Left colon (tissue), 2 donors: Measurements from ENCODE around the gene SUPT5H. TPM values are rescaled to one million over a fixed set of nuclear protein-coding genes. Genes with fewer than 3 reads are reported as not detected.

ENCODE experiments used
- microRNA-seq, 2 donors: library from miRNA; unstranded; fragments of <30 nt; microRNA quantifications; one replicate each; pipeline versions ENCODE4 v1.1.0 to v1.2.0, GENCODE V29; 2020
- total RNA-seq, 2 donors: library from RNA; stranded (reverse); fragmentation: NEBNext Ultra II Directional; extraction: Animal tissue kit (Norgen Biotek cat#: 25700); gene quantifications; one replicate each; pipeline ENCODE4 v1.2.1, GENCODE V29; 2021
- donor health status: DM: no; HTN: no; CAD: no.
- donor health status: DM: yes; HTN: yes; CAD: no.

SUPT5H gene
- total RNA-seq, 2 donors from 2014 or later = 89.1 to 101 TPM

Small RNA genes lying within 50 kb of the gene (microRNA-seq; reads per million reads assigned to microRNA genes)
- 2.1 to 4.1 reads per million in 2 donors for gene MIR4530

Other genes with a start within 250 kb of the SUPT5H start
- gene NCCRP1, start 248.6 kb upstream of the SUPT5H start, total RNA-seq = not detected
- gene SYCN, start 241.3 kb upstream of the SUPT5H start, total RNA-seq = not detected
- not detected for gene IFNL3, start 200.6 kb upstream of the SUPT5H start, total RNA-seq
- not detected for gene IFNL4, start 196.7 kb upstream of the SUPT5H start, total RNA-seq
- not detected for gene IFNL2, start 177.2 kb upstream of the SUPT5H start, total RNA-seq
- not detected for gene IFNL1, start 149.2 kb upstream of the SUPT5H start, total RNA-seq
- under 1 TPM; 0.18 to 0.61 TPM for gene LRFN1, start 124.7 kb upstream of the SUPT5H start, total RNA-seq
- gene GMFG, start 109.5 kb upstream of the SUPT5H start, total RNA-seq = 10 to 100 TPM in 1 of 2 donors, 1 to 10 TPM in 1; 7.0 to 17.8 TPM
- 10 to 100 TPM; 65.2 to 72.2 TPM for gene SAMD4B, start 103.2 kb upstream of the SUPT5H start, total RNA-seq
- 10 to 100 TPM; 30.5 to 31.2 TPM for gene PAF1, start 54.5 kb upstream of the SUPT5H start, total RNA-seq
- 10 to 100 TPM; 30.4 to 32.4 TPM for gene MED29, start 54.2 kb upstream of the SUPT5H start, total RNA-seq
- 100 to 1,000 TPM; 152 to 391 TPM for gene ZFP36, start 38.7 kb upstream of the SUPT5H start, total RNA-seq
- gene PLEKHG2, start 32.9 kb upstream of the SUPT5H start, total RNA-seq = 1 to 10 TPM; 6.2 to 9.3 TPM
- gene RPS16, start 9.6 kb upstream of the SUPT5H start, total RNA-seq = 1,000 to 10,000 TPM; 1,556 to 1,578 TPM
- gene TIMM50, start 35.3 kb downstream of the SUPT5H start, total RNA-seq = 10 to 100 TPM; 40.8 to 47.8 TPM
- gene DLL3, start 53.4 kb downstream of the SUPT5H start, total RNA-seq = under 1 TPM in 1 of 2 donors, not detected in 1; 0.12 TPM
- gene SELENOV, start 69.6 kb downstream of the SUPT5H start, total RNA-seq = not detected
- under 1 TPM; 0.15 to 0.75 TPM for gene EID2B, start 87.3 kb downstream of the SUPT5H start, total RNA-seq
- gene EID2, start 94.6 kb downstream of the SUPT5H start, total RNA-seq = 10 to 100 TPM; 10.4 to 10.6 TPM
- not detected for gene LGALS13, start 156.9 kb downstream of the SUPT5H start, total RNA-seq
- gene LGALS16, start 210.3 kb downstream of the SUPT5H start, total RNA-seq = not detected